Measurements from ENCODE around the gene CHURC1.

- TF ChIP-seq, protein P1, sequence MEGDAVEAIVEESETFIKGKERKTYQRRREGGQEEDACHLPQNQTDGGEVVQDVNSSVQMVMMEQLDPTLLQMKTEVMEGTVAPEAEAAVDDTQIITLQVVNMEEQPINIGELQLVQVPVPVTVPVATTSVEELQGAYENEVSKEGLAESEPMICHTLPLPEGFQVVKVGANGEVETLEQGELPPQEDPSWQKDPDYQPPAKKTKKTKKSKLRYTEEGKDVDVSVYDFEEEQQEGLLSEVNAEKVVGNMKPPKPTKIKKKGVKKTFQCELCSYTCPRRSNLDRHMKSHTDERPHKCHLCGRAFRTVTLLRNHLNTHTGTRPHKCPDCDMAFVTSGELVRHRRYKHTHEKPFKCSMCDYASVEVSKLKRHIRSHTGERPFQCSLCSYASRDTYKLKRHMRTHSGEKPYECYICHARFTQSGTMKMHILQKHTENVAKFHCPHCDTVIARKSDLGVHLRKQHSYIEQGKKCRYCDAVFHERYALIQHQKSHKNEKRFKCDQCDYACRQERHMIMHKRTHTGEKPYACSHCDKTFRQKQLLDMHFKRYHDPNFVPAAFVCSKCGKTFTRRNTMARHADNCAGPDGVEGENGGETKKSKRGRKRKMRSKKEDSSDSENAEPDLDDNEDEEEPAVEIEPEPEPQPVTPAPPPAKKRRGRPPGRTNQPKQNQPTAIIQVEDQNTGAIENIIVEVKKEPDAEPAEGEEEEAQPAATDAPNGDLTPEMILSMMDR (IDR thresholded peaks at IDR 0.05) = no peak
- no peak for TF ChIP-seq POLR2A (IDR thresholded peaks at IDR 0.05)
These were observed 49.4 kb downstream of the CHURC1 start for GRCh38 chr14:64963611-64964010.
